Pulmonary artery endothelial cell (primary cell): Measurements from ENCODE around the gene FUCA1. TPM values are rescaled to one million over a fixed set of nuclear protein-coding genes. Genes with fewer than 3 reads are reported as not detected.
"Not testable (repeated sequence)": the region's sequence is repeated elsewhere in the genome, so short reads cannot be mapped to it uniquely, and the experiment has no call there.

ENCODE experiments used
- DNase-seq: peaks from one replicate; pipeline ENCODE4 v3.0.0-alpha.2; 2011; ENCODE audit warnings: low read depth, low spot score
- total RNA-seq: library from RNA; depleted of rRNA; stranded (reverse); fragments of >200 nt; gene quantifications from 2 replicates; pipeline ENCODE4 v1.2.3, GENCODE V29; 2014

FUCA1 gene
- total RNA-seq, 1 donor from 2014 or later, result 11.9 TPM

DNA sequence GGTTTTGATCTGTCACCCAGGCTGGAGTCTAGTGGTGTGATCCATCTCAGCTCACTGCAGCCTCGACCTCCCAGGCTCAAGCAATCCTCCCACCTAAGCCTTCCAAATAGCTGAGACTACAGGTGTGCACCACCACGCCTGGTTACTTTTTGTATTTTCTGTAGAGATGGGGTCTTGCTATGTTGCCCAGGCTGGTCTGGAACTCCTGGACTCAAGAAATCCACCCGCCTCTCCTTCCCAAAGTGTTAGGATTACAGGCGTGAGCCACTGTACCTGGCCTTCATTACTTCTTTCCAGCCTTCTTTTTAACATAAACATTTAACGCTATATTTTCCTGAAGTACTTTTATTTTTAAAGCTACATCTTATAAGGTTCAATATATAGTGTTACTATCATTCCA, 24.4 kb downstream of the FUCA1 start:
- DNase-seq, result no peak

DNA sequence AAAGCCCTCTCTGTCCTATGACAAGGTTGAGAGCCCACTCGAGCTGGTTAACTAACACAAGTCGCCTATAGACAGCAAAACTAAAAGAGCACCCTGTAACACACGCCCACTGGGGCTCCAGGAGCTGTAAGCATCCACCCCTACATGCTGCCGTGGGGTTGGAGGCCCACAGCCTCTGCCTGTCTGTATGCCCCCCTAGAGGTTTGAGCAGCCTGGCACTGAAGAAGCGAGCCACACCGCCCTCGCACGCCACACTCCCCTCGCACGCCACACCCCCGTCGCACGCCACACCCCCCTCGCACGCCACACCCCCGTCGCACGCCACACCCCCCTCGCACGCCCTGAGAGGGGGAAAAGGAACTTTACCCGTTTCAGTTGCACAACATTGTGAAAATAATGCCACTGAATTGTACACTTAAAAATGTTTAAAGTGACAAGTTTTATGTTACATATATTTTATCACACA, 29.7 kb downstream of the FUCA1 start:
- no peak for DNase-seq

DNA sequence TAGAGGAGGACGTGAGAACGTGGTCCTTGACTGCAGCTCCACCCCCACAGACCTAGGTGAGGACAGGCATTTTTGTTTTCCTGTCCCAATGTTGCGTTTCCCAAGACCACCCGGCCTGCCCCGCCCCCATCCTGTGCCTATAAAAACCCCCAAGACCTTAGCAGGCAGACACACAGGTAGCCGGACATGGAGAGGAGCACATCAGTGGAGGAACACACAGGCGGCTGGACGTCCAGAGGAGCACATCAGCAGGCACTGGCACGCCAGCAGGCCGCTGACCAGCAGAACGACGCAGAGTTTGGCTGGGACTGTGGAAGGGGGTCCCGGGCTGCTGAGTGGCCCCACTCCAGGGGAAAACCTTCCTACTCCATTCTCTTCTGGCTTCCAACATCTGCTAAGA, 30.2 kb downstream of the FUCA1 start:
- DNase-seq, result no peak

DNA sequence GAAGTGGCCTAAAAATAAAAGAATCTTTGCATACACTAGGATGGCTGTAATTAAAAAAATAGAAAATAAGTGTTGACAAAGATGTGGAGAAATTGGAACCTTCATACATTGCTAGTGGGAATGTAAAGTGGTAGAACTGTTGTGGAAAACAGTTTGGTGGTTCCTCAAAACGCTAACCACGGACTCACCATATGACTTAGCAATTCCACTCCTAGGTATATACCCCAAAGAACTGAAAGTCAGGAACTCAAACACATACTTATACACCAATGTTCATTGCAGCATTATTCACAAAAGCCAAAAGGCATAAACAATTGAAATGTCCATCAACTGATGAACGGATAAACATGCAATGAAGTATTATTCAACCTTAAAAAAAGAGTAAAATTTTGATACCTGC, 32.1 kb downstream of the FUCA1 start:
- no peak for DNase-seq

DNA sequence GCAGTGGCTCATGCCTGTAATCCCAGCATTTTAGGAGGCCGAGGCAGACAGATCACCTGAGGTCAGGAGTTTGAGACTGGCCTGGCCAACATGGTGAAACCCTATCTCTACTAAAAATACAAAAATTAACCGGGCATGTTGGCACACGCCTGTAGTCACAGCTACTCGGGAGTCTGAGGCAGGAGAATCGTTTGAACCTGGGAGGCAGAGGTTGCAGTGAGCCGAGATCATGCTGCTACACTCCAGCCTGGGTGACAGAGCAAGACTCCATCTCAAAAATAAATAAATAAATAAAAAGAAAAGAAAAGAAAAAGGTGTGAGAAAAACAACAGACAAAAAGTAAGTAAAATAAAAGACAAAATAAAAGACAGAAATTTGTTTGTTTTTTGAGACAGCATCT, 33.9 kb downstream of the FUCA1 start:
- DNase-seq, result not testable (repeated sequence)

DNA sequence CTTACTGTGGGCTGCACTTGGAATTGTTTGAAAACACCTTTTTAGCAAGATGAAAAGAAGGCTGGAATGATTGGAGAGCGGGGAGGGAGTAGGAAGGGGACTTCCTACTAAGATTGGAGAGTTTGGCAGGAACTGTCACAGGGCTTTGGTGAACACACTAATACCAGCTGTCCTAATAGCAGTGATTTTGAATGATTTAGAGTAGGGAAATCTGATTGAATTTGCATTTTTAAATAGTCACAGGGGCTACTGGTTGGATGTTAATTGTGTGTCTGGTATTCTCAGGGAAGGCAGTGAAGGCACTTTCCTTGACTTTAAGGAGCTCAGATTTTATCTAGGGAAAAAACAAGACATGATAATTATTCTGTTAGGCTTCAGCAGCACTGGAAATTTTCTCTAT, 40.4 kb downstream of the FUCA1 start:
- DNase-seq, result no peak

DNA sequence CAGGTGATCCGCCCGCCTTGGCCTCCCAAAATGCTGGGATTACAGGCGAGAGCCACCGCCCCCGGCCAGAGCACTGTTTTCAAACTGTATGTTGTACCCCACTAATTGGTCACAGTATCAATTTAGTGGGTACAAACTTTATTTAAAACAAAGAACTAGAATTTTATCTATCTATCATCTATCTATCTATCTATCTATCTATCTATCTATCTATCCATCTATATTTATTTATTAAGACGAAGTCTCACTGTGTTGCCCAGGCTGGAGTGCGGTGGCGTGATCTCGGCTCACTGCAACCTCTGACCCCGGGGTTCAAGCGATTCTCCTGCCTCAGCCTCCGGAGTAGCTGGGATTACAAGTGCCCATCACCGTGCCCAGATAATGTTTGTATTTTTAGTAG, 41.5 kb downstream of the FUCA1 start:
- DNase-seq, result not testable (repeated sequence)

DNA sequence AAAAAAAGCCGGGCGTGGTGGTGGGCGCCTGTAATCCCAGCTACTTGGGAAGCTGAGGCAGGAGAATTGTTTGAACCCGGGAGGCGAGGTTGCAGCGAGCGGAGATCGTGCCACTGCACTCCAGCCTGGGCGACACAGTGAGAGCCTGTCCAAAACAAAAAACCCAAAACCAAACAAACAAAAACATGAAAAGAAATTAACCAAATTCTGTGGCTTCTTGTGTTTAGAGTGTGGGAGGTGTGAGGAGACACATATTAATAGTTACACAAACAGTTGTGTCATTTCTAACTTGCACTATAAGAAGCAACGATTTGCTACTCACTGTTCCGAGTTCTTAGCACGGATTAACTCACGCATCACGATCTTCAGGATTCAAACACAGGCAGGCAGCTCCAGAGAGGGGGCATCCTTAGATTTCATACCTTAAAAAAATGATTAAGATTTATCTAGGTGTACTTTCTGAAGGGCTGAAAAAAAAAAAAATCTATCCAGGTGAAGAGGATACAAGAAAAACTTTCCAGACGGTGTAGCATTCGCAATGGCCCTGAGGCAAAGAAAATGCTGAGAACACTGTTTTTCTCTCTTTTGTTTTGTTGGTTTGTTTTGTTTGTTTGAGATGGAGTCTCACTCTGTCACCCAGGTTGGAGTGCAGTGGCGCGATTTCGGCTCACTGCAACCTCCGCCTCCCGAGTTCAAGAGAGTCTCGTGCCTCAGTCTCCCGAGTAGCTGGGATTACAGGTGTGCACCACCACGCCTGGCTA, 42.1 kb downstream of the FUCA1 start:
- DNase-seq, result no peak

DNA sequence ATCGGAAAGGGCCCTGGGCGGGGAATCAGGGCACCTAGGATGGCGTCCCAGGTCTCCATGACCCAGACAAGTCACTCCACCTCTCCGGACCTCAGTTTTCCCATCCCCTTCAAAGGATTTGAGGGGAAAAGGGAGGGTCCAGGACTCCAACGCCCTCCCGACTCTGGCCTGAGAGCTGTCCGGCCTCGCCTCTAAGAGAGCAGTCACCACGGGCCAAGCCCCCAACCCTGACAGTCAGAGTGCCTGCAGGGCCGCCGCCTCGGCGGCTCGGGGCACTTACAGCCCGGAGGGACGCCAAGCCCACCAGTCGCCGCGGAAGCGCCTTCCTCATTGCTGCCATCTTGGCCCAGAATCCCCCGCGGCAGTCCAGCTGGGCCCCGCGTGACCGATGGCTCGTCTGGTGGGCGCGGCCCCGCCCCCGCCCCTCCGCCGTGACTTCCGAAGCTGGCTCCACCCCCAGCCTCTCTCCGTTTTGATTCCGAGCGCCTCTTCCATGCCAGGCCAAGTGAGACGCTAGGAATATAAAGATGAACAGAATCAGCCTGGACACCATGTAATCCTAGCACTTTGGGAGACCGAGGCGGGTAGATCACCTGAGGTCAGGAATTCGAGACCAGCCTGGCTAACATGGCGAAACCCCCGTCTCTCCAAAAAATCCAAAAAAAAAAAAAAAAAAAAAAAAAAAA, 42.9 kb downstream of the FUCA1 start, which contains the start of gene HMGCL:
TSS of gene HMGCL (minus strand) at position 354 of the 686 bp plus-strand sequence. CDS start at position 340, 14 bp downstream.
- DNase-seq, result peak; percentile 66

DNA sequence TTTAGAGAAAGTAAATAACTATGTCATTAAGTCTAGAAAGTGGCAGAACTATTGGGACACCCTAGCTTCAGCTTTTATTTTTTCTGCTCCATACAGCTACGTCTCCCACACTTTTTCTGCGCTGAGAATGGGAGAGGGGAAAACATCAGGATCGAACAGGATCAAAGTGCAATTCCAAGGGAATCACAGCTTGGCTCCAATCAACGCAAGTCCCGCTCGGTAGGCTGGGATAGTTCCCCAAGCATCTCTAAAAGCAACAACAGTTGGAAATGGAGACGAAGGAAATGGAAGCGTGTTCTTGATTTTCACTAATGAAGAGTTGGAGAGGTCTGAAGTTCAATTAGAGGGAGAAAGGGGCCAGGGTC, 43.4 kb downstream of the FUCA1 start:
- no peak for DNase-seq

DNA sequence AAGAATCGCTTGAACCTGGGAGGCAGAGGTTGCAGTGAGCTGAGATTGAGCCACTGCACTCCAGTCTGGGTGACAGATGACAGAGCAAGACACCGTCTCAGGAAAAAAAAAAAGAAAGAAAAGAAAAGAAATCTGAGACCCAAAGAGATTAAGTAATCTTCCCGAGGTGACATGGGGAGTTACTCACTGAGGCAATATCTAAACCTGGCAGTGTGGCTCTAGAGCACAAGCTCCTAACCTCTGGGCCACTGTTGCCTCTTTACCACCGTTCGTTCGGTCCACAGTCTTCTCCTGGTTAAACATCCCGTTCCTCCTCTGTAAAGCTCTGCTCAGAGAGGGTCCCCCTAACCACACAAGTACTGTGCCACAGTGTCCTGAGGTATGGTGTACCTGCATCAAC, 44.3 kb downstream of the FUCA1 start:
- no peak for DNase-seq

DNA sequence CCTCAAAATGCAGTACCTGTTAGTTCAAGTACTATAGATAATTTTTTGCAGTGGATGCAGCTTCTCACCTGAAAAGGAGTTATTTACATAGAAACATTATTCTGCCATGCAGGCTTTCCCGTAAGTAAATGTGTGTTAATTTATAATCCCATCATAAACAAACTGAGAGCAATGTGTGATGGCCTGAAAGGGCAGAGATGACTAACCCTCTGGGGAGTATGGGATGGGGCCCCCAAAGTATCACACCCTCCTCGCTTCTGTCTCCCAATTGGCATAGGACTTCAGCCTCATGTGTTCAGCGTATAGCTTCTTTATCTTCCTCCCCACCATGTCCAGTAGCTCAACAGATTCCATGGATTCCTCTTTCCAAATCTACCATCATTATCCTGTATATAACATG, 50.5 kb downstream of the FUCA1 start:
- no peak for DNase-seq

DNA sequence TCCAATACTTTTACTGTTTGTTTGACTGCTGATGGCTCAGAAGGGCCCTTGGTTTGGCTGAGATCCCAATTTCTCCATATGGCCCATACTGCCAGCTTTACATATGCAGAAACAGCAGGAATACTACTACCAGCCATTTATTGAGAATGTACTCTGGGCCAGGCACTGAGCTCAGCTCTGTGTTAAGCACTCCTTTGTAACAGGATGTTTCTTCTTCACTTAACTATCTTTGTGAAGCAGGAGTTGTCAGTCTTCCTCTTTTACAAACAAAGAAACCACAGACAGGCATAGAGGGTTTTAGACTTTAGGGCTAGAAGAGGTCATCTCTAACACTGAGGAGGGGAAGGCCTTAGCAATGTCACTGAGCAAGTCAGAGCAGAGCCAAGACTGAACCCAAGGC, 51.2 kb downstream of the FUCA1 start:
- DNase-seq, result no peak

DNA sequence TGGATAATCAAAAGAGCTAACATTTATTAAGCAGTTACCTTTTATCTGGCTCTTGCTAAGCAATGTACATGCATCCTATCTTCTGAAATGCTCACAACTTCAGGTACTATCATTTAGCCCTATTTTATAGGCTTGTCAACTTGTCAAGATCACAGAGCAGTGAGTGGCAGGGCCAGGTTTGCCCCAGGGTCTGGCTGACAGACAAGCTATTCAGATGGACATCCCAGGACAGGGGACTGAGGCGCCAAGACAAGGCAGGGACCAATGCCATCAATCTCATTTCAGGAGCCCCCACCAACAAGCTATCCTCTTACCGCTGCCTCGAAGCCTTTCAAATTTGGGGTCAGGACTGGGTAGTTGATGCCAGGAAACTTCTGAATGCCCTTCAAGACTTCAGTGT, 51.7 kb downstream of the FUCA1 start:
- no peak for DNase-seq

DNA sequence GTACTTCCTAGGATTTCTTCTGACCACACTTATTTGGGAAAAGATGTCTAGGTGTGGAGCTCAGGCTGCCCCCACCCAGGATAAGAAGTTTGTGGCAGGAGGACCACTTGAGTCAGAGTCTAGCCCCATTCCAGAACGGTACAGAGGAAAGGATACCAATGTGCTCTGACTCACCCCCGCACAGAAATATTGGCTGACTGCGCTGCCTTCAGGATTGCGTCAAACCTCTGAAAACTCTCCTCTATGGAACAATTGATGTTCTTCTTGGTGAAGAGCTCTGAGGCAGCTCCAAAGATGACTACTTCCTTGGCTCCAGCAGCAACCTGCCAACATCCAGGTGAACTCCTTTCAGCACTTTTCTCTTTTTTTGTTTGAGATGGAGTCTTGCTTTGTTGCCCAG, 54.1 kb downstream of the FUCA1 start:
- DNase-seq, result no peak

DNA sequence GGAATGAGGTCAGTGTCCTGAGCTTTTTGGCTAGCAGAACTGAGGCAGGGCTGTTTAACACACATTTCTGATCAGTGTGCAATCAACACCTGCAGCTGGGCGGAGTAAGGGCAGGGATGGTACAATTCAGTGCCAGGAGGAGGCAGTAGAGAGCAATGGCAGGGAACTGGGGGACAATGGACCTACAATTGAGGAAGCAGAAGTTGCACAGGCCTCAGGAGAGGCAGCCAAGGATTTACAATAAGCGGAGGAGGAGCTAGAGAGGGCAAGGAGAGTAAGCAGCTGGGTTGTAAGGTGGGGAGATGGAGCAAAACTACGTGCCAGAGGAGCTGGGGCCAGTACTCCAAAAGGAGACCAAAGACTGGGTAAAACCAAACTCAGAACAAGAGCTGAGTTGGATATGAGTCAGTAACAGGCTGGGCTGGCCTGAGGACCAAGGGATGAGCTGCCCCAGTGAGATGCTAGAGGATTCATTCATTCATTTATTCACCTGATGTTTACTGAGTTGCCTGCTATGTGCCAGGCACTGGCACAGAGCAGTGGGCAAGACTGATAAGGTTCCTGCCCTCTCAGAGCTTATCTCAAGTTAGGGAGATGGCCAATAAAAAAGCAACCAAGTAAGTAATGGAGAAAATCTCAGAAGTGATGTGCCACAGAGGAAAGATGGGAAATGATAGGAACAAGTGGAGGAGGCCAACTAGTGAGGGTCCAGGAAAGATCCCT, 57.1 kb downstream of the FUCA1 start:
- no peak for DNase-seq

DNA sequence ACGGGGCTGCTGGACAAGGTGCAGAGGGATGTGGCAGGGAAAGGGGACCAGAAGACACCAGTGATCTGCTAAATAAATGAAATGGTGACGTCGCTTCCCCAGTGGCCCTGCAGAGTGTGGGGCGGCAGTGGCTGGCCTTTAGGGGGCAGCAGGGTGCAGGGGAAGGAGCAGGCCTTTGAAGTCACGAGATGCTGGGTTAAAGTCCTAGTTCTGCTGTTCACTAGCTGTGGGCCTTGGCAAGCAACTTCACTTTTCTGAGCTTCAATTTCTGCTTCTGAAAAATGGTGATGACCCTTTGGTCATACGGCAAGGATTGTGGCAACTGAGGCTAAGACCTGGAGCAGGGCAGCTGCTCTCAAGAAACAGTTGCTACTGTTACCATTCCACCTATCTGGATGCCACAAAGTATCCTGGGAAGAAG, 58.3 kb downstream of the FUCA1 start:
- no peak for DNase-seq

DNA sequence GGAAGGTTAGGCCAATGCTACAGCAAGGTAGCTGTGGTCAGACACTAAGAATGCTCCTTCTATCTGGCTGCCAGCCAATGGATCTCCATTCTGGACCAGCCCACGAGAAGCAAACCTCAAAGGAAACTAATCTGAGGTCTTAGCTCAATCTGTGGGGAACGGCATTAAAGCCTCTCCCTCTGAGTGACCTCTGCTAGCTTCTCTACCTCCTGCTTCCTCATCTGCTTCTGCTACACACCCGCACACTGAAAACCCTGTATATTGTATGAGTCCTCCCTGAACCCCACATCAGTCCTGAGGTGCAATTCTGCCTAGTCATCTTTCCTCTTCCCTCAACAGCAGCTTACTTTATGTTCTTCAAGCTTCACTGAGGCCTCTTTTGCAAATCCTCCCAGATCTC, 60.6 kb downstream of the FUCA1 start:
- no peak for DNase-seq

DNA sequence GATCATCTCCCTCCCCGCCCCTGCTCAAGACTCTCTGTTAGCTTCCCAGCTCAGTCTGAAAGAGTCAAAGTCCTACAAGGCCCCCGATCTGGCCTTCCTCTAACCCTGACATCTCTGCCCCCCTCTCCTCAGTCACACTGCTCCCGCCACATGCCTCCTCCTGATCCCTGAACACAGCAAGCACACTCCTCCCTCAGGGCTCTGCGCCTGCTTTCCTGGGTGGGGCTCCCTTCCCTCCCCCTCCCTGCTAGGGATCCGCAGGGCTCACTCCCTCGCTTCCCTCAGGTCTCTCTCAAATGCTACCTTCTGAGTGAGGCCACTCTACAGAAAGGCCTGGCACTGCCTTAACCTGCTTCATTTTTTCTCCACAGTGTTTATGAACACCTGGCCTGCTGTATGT, 61.8 kb downstream of the FUCA1 start:
- no peak for DNase-seq

DNA sequence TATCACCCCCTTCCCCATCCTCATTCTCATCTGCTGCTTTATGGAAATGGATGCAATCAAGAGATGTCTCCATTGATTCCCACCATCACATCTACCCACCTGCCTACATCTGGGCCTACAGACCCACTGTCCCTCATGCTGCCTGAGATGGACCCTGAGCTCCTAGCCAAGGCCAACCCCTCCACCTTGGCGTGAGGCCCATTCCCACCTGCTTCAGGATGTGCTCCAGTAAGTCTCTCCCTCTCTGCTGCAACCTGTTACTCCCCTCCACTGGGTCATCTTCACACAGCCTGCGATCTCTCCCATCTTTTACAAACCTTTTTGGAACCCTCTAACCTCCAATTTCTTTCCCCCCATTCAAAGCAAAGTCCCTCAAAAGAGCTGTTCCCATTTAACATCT, 63.1 kb downstream of the FUCA1 start:
- DNase-seq, result no peak

DNA sequence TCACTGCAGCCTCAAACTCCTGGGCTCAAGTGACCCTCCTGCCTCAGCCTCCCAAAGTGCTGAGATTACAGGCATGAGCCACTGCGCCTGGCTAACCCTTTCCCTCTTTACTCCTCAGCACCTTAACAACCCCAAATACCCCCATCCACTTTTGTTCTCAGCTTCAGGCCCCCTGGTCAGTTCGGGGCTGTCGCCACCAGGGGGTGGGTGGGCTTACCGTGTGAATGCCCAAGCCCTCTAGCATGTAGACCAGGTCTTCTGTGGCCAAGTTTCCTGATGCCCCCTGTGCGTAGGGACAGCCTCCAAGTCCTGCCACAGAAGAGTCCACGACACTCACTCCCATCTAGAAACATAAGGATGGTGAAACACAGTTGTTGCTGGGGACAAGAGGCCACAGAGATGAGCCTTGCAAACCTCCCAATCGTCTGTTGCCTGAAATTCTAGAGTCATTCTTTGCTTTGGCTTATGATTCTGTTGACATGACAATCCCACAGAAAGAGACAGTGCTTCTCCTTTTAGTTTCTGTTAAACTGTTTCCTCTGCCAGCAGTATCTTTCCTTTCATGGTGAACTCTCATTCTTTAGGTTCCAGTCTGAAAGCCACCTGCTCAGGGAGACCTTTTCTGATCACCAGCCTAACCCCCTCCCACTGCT, 63.8 kb downstream of the FUCA1 start:
- DNase-seq, result no peak

DNA sequence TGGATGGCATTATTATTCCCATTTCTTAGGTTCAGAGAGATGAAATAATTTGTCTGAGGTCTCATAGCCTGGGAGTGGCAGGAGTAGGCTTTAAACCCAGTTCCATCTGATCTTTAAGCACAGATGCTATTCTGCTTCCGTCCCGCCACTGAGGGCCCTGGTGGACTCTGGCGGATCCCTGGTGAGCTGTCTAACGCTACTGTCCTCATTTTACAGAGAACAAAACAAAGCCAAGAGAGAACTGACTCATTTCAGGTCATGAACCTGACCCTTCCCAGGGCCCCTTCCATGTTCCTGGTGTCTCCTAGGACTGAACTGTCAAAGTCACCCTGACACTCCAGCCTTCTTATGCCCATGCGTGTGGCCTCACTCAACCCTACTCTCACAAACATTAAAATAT, 64.4 kb downstream of the FUCA1 start:
- DNase-seq, result no peak
